Ovary (tissue), 9 donors: ENCODE results near the gene TMEM213. TPM values are rescaled to one million over a fixed set of nuclear protein-coding genes. Genes with fewer than 3 reads are reported as not detected.

Experiments used
- DNase-seq, 5 donors: peaks; one replicate each; pipeline ENCODE4 v3.0.0-alpha.2; 2019 to 2020
- H3K27ac ChIP-seq, 2 donors: fragments of 200-600 bp; one replicate each; pipeline versions ENCODE4 v1.5.1 to v1.8.0; 2019 to 2022
- H3K27me3 ChIP-seq: fragments of 200-600 bp; one replicate; pipeline ENCODE4 v1.8.0; 2022
- H3K36me3 ChIP-seq: fragments of 200-600 bp; sonication (generic); one replicate; pipeline ENCODE4 v1.5.1; 2019
- H3K4me1 ChIP-seq: one replicate; pipeline ENCODE4 v1.8.1; 2013; ENCODE audit warnings: mild to moderate bottlenecking, moderate library complexity; ENCODE audit not compliant: insufficient read depth
- H3K4me3 ChIP-seq: fragments of 200-600 bp; sonication (generic); one replicate; pipeline ENCODE4 v1.5.1; 2017
- H3K9me3 ChIP-seq, 2 donors: fragments of 200-600 bp in 1 of 2; sonication (generic) in 1 of 2; one replicate each; pipeline versions ENCODE4 v1.5.1 to v1.8.1; 2013 to 2019; ENCODE audit warnings: mild to moderate bottlenecking in 1 of 2, moderate library complexity in 1 of 2
- EP300 ChIP-seq: sonication (generic); formaldehyde crosslinking; IDR thresholded peaks from one replicate; pipeline ENCODE4 v1.6.1; 2017; ENCODE audit warnings: antibody characterized with exemption
- POLR2A ChIP-seq: fragments of 450-650 bp; IDR thresholded peaks from one replicate; pipeline ENCODE4 v1.6.1; 2017; ENCODE audit warnings: antibody characterized with exemption, mild to moderate bottlenecking, moderate library complexity
- WGBS, 3 donors: extraction: QIAGEN DNeasy Blood & Tissue Kit in 1 of 3; methylation state at CpG; one replicate each; pipeline versions ENCODE4 v1.1.5 to v1.1.7; 2013 to 2017; 5-methylcytosine and 5-hydroxymethylcytosine counted together
- intact Hi-C, 4 donors: fragments of 100-400 bp; cut with DNase I; formaldehyde crosslinking; loops; one replicate each; pipeline versions ENCODE4 v1.11.0 to v1.15.1; 2022 to 2023
- polyA plus RNA-seq, 2 donors: library from polyadenylated mRNA; stranded (reverse); fragments of 200-250 nt in 1 of 2; fragments of 350-450 nt in 1 of 2; fragmentation: Illumina TruSeq in 1 of 2; extraction: RNeasy Lipid Tissue Mini Kit (QIAGEN cat#74804) in 1 of 2; gene quantifications; one replicate each; pipeline ENCODE4 v1.2.3, GENCODE V29; 2013 to 2014
- total RNA-seq, 7 donors: library from RNA; depleted of rRNA in 2 of 7; stranded (reverse); fragments of >200 nt in 2 of 7; fragmentation: NEBNext Ultra II Directional in 3 of 7; extraction: Animal tissue kit (Norgen Biotek cat#: 25700) in 3 of 7; gene quantifications; one replicate each; pipeline versions ENCODE4 v1.1.0 to v1.2.4, GENCODE V29; 2016 to 2023
- TF ChIP-seq, protein P1 (sequence below), 3 donors: fragments of 450-650 bp in 2 of 3; fragments of 200-600 bp in 1 of 3; IDR thresholded peaks; one replicate each; pipeline versions ENCODE4 v1.5.1 to v1.8.0; 2016 to 2022; ENCODE audit warnings: antibody characterized with exemption in 3 of 3, mild to moderate bottlenecking in 1 of 3
- donor health status: DM: no; HTN: no; CAD: no; lungs with moderate emphysema.
- donor health status: DM: no; HTN: no; CAD: no.
- donor health status: Bipolar disorder and iron deficiency.
- donor health status: DM: yes; HTN: yes; CAD: no.
- donor health status: DM: no; HTN: no; CAD: no.
- donor health status: DM: yes; HTN: yes; CAD: no.

Gene TMEM213
- total and polyA plus RNA-seq, 9 donors, result not detected

GRCh38 chr7:138866353-138866752 lies 68.6 kb downstream of the TMEM213 start:
- intact Hi-C loops, result no loop called here
- Histone ChIP-seq H3K9me3 (no peaks in the 10 kb centered on the region), H3K27me3 (no peaks in the 10 kb centered on the region), H3K27ac (no peak overlapping the region), H3K4me1 (no peaks in the 10 kb centered on the region), H3K4me3 (no peak overlapping the region), H3K36me3 (no peaks in the 10 kb centered on the region)
- TF ChIP-seq POLR2A, result no peak
- no peak for TF ChIP-seq EP300
- TF ChIP-seq, protein P1, sequence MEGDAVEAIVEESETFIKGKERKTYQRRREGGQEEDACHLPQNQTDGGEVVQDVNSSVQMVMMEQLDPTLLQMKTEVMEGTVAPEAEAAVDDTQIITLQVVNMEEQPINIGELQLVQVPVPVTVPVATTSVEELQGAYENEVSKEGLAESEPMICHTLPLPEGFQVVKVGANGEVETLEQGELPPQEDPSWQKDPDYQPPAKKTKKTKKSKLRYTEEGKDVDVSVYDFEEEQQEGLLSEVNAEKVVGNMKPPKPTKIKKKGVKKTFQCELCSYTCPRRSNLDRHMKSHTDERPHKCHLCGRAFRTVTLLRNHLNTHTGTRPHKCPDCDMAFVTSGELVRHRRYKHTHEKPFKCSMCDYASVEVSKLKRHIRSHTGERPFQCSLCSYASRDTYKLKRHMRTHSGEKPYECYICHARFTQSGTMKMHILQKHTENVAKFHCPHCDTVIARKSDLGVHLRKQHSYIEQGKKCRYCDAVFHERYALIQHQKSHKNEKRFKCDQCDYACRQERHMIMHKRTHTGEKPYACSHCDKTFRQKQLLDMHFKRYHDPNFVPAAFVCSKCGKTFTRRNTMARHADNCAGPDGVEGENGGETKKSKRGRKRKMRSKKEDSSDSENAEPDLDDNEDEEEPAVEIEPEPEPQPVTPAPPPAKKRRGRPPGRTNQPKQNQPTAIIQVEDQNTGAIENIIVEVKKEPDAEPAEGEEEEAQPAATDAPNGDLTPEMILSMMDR (IDR thresholded peaks at IDR 0.05), result no peak
- WGBS, 3 donors, result 91 to 96% (median 95%) methylated on average over 9 of the region's 9 CpGs
- DNase-seq, result no peak

- Histone ChIP-seq H3K4me1 (no peaks in the 10 kb centered on the region), H3K9me3 (no peaks in the 10 kb centered on the region), H3K4me3 (no peak overlapping the region), H3K27me3 (no peaks in the 10 kb centered on the region), H3K27ac (no peak overlapping the region), H3K36me3 (no peaks in the 10 kb centered on the region)
- intact Hi-C loops, result no loop called here
- TF ChIP-seq POLR2A (no peak), EP300 (no peak)
- TF ChIP-seq, protein P1 (IDR thresholded peaks at IDR 0.05), result no peak
- WGBS, 3 donors, result 95 to 97% (median 96%) methylated on average over 19 of the region's 19 CpGs
- DNase-seq, result no peak
These were observed 70.0 kb downstream of the TMEM213 start for GRCh38 chr7:138867744-138868143.

- intact Hi-C loops, result no loop called here
- DNase-seq, result no peak
- Histone ChIP-seq H3K27ac (no peak overlapping the region), H3K36me3 (no peaks in the 10 kb centered on the region), H3K4me3 (no peak overlapping the region), H3K4me1 (no peaks in the 10 kb centered on the region), H3K9me3 (no peaks in the 10 kb centered on the region), H3K27me3 (no peaks in the 10 kb centered on the region)
- TF ChIP-seq POLR2A, result no peak
- TF ChIP-seq, protein P1 (IDR thresholded peaks at IDR 0.05), result no peak
- no peak for TF ChIP-seq EP300
- WGBS, 3 donors, result 93 to 95% (median 94%) methylated on average over 14 of the region's 14 CpGs
These were observed 70.9 kb downstream of the TMEM213 start for GRCh38 chr7:138868711-138869110.

DNA sequence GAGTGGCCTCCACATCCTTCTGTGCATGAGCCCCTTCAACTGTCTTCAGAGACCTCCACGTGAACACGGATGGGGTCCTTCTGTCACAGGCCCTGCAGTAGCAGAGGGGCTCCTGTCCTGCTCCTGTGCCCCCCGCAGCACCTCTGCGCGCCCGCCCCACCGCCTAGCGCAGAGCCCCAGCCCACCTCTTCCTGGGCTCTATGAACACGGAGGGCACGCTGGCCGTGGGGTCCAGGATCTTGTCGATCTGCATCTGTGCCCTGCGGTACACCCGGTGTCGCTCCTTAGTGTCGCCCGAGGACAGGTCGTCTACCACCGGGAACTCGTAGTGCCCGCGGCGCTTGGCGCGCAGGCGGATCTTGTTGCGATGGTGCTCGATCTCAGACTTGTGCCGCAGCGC lies 71.6 kb downstream of the TMEM213 start:
- Histone ChIP-seq H3K36me3 (no peaks in the 10 kb centered on the region), H3K9me3 (no peaks in the 10 kb centered on the region), H3K27ac (no peak overlapping the region), H3K4me3 (no peak overlapping the region), H3K27me3 (no peaks in the 10 kb centered on the region), H3K4me1 (no peaks in the 10 kb centered on the region)
- DNase-seq, result no peak
- intact Hi-C loops, result no loop called here
- WGBS, 3 donors, result 95 to 98% (median 97%) methylated on average over 18 to 30 of the region's 30 CpGs
- TF ChIP-seq POLR2A, result no peak
- TF ChIP-seq, protein P1 (IDR thresholded peaks at IDR 0.05), result no peak
- no peak for TF ChIP-seq EP300
